Endometrium (tissue), 2 donors: ENCODE results near the gene CIAO3.
"Not testable (repeated sequence)": the region's sequence is repeated elsewhere in the genome, so short reads cannot be mapped to it uniquely, and the experiment has no call there.

Experiments
- FAIRE-seq: peaks from 2 replicates; lab custom pipeline; 2012; peaks lifted over from hg19 to GRCh38; lab: Jason Lieb, UNC
- donor health status: control.
- donor health status: control.

Gene CIAO3

DNA sequence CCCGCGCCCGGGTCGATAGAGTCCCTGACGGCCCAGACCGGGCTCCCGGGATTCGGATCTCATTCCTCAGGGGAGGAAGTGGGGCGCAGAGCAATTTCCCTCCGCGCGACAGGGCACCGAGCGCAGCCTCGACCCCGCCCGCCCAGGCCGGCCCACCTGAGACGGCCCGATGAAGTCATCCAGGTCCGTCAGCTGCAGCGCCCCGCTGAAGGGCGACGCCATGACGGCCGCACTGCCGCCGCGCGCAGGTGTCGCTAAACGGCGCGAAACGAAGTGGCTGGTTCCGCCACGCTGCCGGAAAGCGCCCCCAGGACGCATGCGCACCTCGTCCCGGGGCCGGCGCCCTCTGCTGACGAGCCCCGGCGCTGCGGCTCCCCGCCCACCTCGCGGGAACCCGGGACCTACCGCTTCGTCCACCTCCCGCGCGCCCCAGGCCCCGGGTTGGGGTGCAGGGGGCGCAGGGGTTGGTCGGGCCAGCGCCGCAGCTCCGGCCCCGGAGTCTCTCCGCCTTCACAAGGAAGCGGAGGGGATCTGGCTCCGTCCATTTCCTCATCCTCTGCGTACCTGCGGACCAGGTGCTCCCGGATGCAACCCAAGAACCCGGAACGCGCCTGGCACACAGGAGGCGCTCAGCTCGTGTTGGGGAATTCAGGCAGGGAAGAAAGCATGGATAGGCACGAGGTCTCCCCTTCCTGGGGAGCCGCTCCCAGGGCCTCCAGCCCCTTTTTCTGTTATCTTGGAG is at the start of gene CIAO3:
Gene CIAO3, minus strand, starts transcription at position 234 of the 742 bp plus-strand sequence. Its CDS starts 12 bp downstream, at position 222.
- FAIRE-seq = no peak

GRCh38 chr16:790086-790485 is 49.3 kb upstream of the CIAO3 start:
- no peak for FAIRE-seq

DNA sequence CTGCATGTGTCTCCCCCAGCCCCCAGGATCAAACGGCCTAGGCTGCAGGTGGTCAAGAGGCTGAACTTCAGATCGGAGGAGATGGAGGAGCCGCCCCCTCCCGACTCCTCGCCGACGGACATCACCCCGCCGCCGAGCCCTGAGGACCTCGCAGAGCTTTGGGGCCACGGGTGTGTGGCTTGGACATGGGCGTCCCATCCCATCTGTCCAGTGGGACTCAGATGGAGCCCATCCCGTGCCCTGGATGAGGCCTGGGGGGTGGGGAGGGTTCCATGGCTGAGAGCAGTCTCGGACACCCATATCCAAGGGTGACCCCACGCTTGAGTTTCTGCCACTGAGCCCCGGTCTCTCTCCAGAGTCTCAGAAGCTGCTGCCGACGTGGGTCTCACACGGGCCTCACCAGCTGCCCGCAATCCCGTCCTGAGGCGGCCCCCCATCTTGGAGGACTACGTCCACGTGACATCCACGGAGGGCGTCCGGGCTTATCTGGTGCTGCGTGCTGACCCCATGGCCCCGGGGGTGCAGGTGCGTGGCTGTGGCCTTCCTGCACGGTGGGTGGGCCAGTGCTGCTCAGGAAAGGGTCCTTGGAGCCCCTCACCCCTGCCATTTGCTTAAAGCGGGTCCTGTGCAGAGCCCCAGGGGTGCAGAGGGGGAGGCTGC is 48.5 kb upstream of the CIAO3 start:
- no peak for FAIRE-seq

DNA sequence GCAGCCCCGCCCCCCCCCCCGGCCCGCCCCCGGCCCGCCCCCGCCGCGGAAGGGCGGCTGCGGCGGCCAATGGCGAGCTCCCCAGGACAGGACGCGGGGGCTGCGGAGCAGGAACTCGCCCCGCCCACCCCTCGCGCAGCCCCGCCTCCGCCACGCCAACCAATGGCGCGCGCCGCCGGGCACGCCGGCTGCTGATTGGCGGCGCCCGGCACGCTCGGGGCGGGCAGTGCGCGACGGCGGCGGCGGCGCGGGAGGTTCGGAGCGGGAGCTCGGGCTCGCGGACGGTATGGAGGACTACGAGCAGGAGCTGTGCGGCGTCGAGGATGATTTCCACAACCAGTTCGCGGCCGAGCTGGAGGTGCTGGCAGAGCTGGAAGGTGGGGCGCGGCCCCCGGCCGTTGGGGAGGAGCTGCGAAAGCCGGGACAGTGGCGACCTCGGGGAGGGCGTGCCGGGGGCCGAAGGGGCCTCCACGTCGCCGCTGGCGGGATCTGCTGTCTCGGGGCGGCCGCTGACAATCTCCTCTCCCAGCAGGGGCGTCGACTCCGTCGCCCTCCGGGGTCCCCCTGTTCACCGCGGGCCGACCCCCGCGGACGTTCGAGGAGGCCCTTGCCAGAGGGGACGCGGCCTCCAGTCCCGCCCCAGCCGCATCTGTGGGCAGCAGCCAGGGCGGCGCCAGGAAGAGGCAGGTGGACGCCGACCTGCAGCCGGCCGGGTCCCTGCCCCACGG is 47.8 kb upstream of the CIAO3 start, which contains the start of gene CHTF18:
Gene CHTF18, plus strand, starts transcription at position 222 of the 728 bp plus-strand sequence. Its CDS starts 65 bp downstream, at position 287.
- FAIRE-seq = no peak

DNA sequence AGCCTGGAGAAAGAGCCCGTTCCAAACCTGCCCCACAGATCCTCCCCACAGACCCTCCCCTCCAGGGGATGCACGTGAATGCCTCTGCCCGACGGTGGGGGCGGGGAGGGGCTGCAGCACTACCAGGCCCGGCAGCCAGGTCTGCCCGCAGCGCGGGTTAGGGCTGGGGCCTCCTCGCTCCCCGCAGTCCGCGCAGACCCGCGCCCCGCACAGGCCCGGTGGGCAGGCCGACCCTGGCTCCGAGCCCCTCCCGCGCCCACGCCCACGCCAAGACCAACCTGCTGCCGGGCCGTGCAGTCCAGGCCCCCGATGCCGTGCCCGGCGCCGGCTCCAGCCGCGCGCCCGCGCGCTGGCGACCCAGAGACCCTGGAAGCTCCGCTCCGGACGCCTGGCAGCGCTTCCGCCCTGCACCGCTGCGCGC is 47.2 kb upstream of the CIAO3 start, which contains the start of gene RPUSD1:
Gene RPUSD1, minus strand, starts transcription at position 404 of the 421 bp plus-strand sequence. CDS start 644 bp downstream, outside the sequence.
- no peak for FAIRE-seq

GRCh38 chr16:787321-787966 is 46.6 kb upstream of the CIAO3 start:
- no peak for FAIRE-seq

DNA sequence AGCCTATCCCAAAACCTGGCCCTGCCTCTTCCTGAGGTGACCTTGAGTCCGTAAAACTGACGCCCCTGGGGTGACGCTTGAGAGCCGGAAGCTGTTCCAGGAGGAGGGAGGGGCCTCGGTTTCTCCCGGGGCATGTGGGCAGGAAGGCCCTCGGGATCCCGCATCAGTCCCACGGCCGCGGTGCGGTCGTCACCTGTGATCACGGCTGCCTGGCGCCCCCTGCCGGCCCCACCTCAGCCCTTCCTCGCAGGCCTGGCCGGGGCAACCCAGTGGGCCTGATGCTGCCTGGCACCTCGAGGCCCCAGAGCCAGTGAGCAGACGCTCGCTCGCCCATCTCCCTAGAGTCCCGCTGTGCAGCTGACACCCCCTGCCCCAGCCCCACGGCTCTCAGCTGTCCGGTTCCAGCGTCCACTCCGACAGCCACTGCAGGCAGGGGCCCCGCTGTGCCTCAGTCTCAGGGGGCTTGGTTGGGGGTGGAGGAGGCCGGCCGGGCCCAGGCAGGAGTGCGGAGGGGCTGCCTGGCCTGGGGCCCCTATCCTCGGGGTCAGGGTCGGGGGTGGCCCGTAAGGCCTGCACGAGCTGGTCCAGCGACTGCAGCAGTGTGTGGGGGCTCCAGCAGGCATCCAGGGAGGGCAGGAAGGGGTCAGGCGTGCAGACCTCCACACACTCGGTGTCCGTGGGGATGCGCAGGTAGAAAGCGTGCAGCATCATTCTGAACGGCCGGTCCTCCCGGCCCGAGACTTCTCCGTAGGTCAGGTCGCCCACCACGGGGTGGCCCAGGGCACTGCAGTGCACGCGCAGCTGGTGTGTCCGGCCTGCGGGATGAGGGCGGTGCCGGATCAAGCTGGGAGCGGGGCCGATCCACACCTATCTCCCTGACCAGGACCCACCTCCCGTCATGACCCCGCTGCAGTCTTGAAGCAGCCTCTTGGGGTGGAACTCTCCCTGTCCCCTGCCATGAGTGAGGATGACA is 45.1 kb upstream of the CIAO3 start:
- FAIRE-seq = no peak

- FAIRE-seq = no peak
Observed at GRCh38 chr16:784431-784830, 43.6 kb upstream of the CIAO3 start.

GRCh38 chr16:783404-784161 is 42.8 kb upstream of the CIAO3 start:
- no peak for FAIRE-seq

- FAIRE-seq = no peak
Observed at GRCh38 chr16:782766-783403, 42.1 kb upstream of the CIAO3 start.

- no peak for FAIRE-seq
Observed at GRCh38 chr16:782258-782657, 41.5 kb upstream of the CIAO3 start.

- FAIRE-seq = no peak
Observed at GRCh38 chr16:781346-782010, 40.7 kb upstream of the CIAO3 start.

GRCh38 chr16:780296-780695 is 39.5 kb upstream of the CIAO3 start:
- no peak for FAIRE-seq

DNA sequence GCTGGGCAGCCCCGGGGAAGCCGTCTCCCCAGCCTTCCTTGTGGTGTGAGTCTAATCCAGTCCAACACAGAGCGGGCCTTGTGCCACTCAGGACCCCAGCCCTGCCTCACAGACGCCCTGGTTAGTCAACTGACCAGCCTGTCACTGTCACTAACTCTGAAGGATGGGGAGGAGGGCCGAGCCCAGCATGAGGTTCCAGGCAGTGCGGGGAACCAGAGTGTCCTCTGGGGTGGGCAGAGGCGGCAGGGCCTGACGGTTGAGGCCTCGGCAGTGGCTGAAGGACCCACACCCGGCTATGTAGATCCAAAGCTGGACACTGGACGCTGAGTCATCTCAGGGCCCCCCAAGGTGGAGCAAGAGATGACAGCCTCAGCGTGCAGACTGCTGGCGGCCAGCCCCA is 38.8 kb upstream of the CIAO3 start:
- no peak for FAIRE-seq

DNA sequence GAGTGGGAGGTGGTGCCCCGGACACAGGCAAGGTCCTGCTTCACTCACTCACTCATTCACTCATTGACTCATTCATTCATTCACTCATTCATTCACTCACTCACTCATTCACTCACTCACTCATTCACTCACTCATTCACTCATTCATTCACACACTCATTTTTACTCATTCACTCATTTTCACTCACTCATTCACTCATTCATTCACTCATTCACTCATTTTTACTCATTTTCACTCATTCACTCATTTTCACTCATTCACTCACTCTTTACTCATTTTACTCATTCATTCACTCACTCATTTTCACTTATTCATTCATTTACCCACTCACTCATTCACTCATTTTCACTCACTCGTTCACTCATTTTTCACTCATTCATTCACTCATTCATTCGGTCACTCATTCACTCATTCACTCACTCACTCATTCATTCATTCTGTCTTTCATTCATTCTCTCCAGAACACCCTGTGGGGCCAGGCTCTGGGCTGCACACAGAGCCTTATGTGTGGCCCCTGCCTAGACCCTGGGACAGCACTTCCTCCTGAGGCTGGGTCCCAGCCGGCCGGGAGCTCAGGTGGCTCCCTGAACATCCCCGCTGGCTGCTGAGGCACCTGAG is 38.2 kb upstream of the CIAO3 start:
- FAIRE-seq = no peak

DNA sequence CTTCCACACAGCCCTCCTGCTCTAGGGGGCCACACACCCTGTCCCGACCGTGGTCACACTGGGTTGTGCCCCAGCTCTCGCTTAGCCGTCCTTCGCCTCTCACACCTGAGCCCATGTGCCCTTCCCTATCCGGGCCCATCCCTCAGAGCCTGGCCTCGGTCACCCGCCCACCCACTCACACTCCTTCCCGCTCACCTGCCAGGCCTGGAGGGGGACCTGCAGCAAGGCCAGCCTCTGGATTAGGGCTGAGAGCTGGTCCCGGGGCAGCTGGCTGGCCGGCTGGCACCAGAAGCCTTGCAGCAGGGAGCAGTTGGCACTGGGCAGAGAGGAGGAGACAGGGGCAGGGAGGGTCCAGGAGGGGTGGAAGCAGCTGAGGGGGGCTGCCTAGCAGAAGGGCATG is 37.6 kb upstream of the CIAO3 start:
- FAIRE-seq = no peak

- FAIRE-seq = no peak
Observed at GRCh38 chr16:777826-778225, 37.0 kb upstream of the CIAO3 start.

GRCh38 chr16:776824-777223 is 36.0 kb upstream of the CIAO3 start:
- FAIRE-seq = no peak

DNA sequence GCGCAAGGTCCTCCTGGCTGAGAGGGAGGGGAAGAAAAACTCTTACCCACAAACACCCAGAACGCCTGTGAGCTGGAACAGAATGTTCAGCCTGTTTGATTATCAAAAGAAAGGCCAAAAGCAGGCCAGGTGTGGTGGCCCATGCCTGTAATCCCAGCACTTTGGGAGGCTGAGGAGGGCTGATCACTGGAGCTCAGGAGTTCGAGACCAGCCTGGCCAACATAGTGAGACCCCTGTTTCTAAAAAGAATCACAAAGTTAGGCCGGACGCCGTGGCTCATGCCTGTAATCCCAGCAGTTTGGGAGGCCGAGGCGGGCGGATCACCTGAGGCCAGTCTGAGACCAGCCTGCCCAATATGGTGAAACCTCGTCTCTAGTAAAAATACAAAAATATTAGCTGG is 35.5 kb upstream of the CIAO3 start:
- not testable (repeated sequence) for FAIRE-seq
